GM10248 (cell line): ENCODE results near the gene SEPTIN10.

Experiments used
- CTCF ChIA-PET: fragments of 300-600 bp; sonication (Branson Sonifier 250); formaldehyde crosslinking; extraction: SDS; loops from one replicate; lab custom pipeline; 2021; ENCODE audit warnings: antibody characterized with exemption; lab: Yijun Ruan, JAX
- POLR2A ChIA-PET: fragments of 350-650 bp; sonication (Branson Sonifier 250); formaldehyde crosslinking; extraction: SDS; loops from one replicate; lab custom pipeline; 2020; ENCODE audit warnings: antibody characterized with exemption; lab: Yijun Ruan, JAX
- DNase-seq: peaks from one replicate; pipeline ENCODE4 v3.0.0; 2012; ENCODE audit errors: extremely low spot score
- CTCF ChIP-seq: IDR thresholded peaks from 2 replicates; pipeline ENCODE4 v1.5.1; 2012; ENCODE audit warnings: mild to moderate bottlenecking, low read depth; ENCODE audit errors: extremely low read depth, missing control alignments, control extremely low read depth

The SEPTIN10 gene

GRCh38 chr2:109563980-109564550 is 49.7 kb downstream of the SEPTIN10 start:
- POLR2A ChIA-PET: no interaction called here
- no peak for DNase-seq

GRCh38 chr2:109563288-109563687 is 50.5 kb downstream of the SEPTIN10 start:
- ChIA-PET POLR2A (no interaction called here), CTCF (interaction anchor here (1.6 kb wide), 1 partner anchor 17 kb away, joined by 10 read pairs; no protein-coding TSS in a partner anchor)
- TF ChIP-seq CTCF: no peak
- DNase-seq: no peak

More at GRCh38 chr2:109563980-109564550, 49.7 kb downstream of the SEPTIN10 start:
- no peak for TF ChIP-seq CTCF
- CTCF ChIA-PET: no interaction called here

- no peak for TF ChIP-seq CTCF
- ChIA-PET CTCF (interaction anchor here (1.6 kb wide), 1 partner anchor 16 kb away, joined by 10 read pairs; no protein-coding TSS in a partner anchor), POLR2A (no interaction called here)
- no peak for DNase-seq
These were observed 51.3 kb downstream of the SEPTIN10 start for GRCh38 chr2:109562421-109562820.

- DNase-seq: no peak
- ChIA-PET CTCF (interaction anchor here (1.1 to 2.1 kb wide), 6 partner anchors 8 to 103 kb away, joined by 3 to 21 read pairs (median 4); no protein-coding TSS in a partner anchor), POLR2A (no interaction called here)
- no peak for TF ChIP-seq CTCF
These were observed 53.5 kb downstream of the SEPTIN10 start for GRCh38 chr2:109560265-109560664.

GRCh38 chr2:109558076-109558882 is 55.5 kb downstream of the SEPTIN10 start:
- DNase-seq: no peak
- CTCF ChIA-PET: interaction anchor here (2.6 kb wide), 1 partner anchor 12 kb away, joined by 21 read pairs; no protein-coding TSS in a partner anchor
- no peak for TF ChIP-seq CTCF
- POLR2A ChIA-PET: no interaction called here

- CTCF ChIA-PET: interaction anchor here (0.9 to 2.6 kb wide), 2 partner anchors 11 to 36 kb away, joined by 3 to 21 read pairs; no protein-coding TSS in a partner anchor
These were observed 56.5 kb downstream of the SEPTIN10 start for GRCh38 chr2:109557309-109557708.

More at GRCh38 chr2:109557309-109557708, 56.5 kb downstream of the SEPTIN10 start:
- DNase-seq: no peak
- POLR2A ChIA-PET: no interaction called here
- no peak for TF ChIP-seq CTCF
